Bladder microvascular endothelial cell (primary cell): ENCODE measurements around the gene TCF3. TPM values are rescaled to one million over a fixed set of nuclear protein-coding genes. Genes with fewer than 3 reads are reported as not detected.

Experiments
- total RNA-seq: library from RNA; depleted of rRNA; stranded (reverse); fragments of >200 nt; gene quantifications from 2 replicates; pipeline ENCODE4 v1.2.3, GENCODE V29; 2014

The TCF3 gene
- total RNA-seq, result 65.6 and 123 TPM in 2 replicates

GRCh38 chr19:1652471-1653299 lies at the start of gene TCF3:
TSS of gene TCF3 (minus strand) at chr19:1652615. CDS start at chr19:1650248, 2,367 bp downstream.

GRCh38 chr19:1605236-1606137 lies 46.9 kb downstream of the TCF3 start, which contains the start of gene UQCR11:
TSS of gene UQCR11 (minus strand) at chr19:1605462. CDS start at chr19:1605409, 53 bp downstream.

GRCh38 chr19:1592755-1593500 lies 59.5 kb downstream of the TCF3 start, which contains the start of gene MBD3:
TSS of gene MBD3 (minus strand) at chr19:1592865. CDS start at chr19:1592631, 234 bp downstream.

GRCh38 chr19:1568320-1569019 lies 83.9 kb downstream of the TCF3 start, which contains the start of gene MEX3D:
TSS of gene MEX3D (minus strand) at chr19:1568325. CDS start at chr19:1568058, 267 bp downstream.

Other genes starting within 250 kb of the TCF3 start
- gene DAZAP1, start 245.0 kb downstream of the TCF3 start, total RNA-seq, result 61.4 and 81.4 TPM in 2 replicates
- gene RPS15, start 214.2 kb downstream of the TCF3 start, total RNA-seq, result 323 and 507 TPM in 2 replicates
- gene APC2, start 202.5 kb downstream of the TCF3 start, total RNA-seq, result under 0.01 and 0.06 TPM in 2 replicates
- gene C19orf25, start 173.4 kb downstream of the TCF3 start, total RNA-seq, result 12.3 and 21.6 TPM in 2 replicates
- gene PCSK4, start 162.3 kb downstream of the TCF3 start, total RNA-seq, result 0.32 and 1.4 TPM in 2 replicates
- 0.38 and 1.5 TPM in 2 replicates for gene REEP6, start 161.4 kb downstream of the TCF3 start, total RNA-seq
- 0.06 TPM in 1 of 2 replicates, not detected in the other for gene ADAMTSL5, start 139.6 kb downstream of the TCF3 start, total RNA-seq
- not detected in 2 replicates for gene PLK5, start 128.5 kb downstream of the TCF3 start, total RNA-seq
- 52.5 and 71.4 TPM in 2 replicates for gene MEX3D, start 84.3 kb downstream of the TCF3 start, total RNA-seq
- gene MBD3, start 59.8 kb downstream of the TCF3 start, total RNA-seq, result 81.1 and 156 TPM in 2 replicates
- 78.5 and 110 TPM in 2 replicates for gene UQCR11, start 47.2 kb downstream of the TCF3 start, total RNA-seq
- gene ONECUT3, start 100.9 kb upstream of the TCF3 start, total RNA-seq, result not detected in 2 replicates
- 0.65 and 1.3 TPM in 2 replicates for gene ATP8B3, start 159.7 kb upstream of the TCF3 start, total RNA-seq
- gene REXO1, start 195.9 kb upstream of the TCF3 start, total RNA-seq, result 6.8 and 14.7 TPM in 2 replicates
- 3.7 and 5.8 TPM in 2 replicates for gene KLF16, start 211.0 kb upstream of the TCF3 start, total RNA-seq
- gene ABHD17A, start 232.9 kb upstream of the TCF3 start, total RNA-seq, result 91.8 and 111 TPM in 2 replicates